Measurements from ENCODE around the gene CDSN.

GRCh38 chr6:31130751-31131150 is 10.5 kb upstream of the CDSN start:
- TF ChIP-seq CTCF (conservative IDR thresholded peaks at IDR 0.05 in 1 of 2, IDR thresholded peaks at IDR 0.05 in 1 of 2; ENCODE audit: low read depth in 1 of 2, low read length in 2 of 2) (no peak), EZH2 (IDR thresholded peaks at IDR 0.05; ENCODE audit: low read length, missing control alignments) (no peak)
